ENCODE results near the gene IFT81.

DNA sequence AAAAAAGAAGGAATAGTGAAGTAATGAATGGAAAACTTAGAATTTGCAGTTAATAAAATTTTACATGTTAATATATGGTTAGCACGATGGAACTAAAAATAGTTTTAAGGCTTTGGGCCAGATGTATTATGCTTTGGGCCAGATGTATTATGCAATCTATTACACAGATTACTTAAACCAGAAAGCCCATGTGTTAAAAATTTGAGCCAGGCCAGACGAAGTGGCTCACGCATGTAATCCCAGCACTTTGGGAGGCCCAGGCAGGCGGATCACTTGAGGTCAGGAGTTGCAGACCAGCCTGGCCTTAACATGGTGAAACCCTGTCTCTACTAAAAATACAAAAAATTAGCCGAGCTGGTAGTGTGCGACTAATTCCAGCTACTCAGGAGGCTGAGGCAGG is 17.2 kb downstream of the IFT81 start:
- TF ChIP-seq KAT7 (CRISPR knock-in tag; IDR thresholded peaks at IDR 0.05; ENCODE audit: borderline replicate concordance) (no peak), CTCF (IDR thresholded peaks at IDR 0.05) (no peak)
